ENCODE measurements around the gene ABO.
"Not testable (repeated sequence)": the region's sequence is repeated elsewhere in the genome, so short reads cannot be mapped to it uniquely, and the experiment has no call there.

Gene ABO

DNA sequence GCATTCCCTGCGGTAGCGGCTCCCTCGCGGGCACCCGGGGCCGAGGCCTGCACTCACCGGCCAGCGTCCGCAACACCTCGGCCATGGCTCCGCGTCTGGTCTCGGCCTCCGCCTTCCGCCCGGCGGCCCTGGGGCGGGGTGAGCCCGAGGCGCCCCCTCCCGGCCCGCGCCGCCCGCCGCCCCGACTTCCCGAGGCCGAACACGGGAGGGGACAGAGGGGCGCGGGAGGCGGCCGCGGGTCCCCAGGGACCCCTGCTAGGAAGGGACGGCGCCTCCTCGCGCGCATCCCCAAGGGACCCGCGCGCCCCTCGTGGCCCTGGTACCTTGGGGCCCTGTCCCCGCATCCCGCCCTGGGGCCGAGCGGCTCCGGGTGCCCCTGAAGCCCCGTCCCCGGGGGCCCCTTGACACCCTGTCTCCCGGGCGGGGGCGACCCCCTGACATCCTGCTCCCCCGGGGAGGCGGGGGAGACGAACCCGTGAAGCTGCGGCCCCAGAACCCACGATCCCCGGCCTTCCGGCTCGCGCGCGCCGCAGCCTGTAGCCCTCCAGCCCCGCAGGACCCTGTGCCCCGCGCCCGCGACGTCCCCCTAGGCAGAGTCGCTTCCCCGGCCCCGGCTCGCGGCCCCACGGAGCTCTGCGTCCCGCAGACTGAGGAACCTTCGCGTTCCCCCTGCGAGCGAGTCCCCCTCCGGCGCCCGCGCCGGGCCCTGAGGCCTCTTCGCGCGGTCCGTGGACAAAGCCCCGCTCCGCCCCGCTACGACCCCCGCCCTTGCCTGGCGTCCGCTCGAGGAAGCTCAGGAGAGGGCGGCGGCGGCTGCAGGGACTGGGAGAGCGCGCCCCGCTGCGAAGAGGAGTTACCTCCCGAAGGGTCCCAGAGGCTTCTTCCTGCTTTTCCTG lies at the start of gene ABO:
TSS of gene ABO (minus strand) at position 97 of the 896 bp plus-strand sequence.
- FAIRE-seq: no peak
- no peak for DNase-seq (ENCODE audit: insufficient read length, low spot score)
- TF ChIP-seq POLR2A (IDR thresholded peaks at IDR 0.05; ENCODE audit: low read depth, low read length): no peak

DNA sequence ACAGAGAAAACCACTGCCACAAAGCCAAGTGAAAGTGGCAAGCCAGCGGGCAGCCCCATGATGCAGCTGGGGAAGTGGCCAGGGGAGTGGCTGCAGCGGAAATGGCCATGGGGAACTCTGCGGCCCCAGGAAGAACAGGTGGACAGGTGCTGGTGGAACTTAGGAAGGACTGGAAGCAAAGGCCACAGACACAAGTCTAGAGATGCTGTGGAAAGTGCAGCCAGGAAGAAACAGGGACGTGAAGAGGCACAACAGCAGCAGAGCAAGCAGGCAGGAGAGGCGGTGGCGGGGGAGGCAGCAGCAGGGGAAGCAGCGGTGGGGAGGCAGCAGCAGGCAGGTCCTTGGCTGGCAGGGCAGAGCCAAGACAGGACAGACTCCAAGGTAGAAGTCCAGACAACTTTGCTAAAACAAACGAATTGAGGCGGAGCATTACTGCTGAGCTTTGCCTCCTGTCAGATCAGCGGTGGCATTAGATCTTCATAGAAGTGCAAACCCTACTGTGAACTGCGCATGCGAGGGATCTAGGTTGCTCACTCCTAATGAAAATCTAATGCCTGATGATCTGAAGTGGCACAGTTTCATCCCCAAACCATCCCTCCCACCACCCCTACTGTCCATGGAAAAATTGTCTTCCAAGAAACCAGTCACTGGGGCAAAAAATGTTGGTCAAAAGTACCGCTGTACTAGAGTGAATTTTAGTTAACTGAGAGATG lies 49.1 kb upstream of the ABO start:
- no peak for TF ChIP-seq POLR2A (IDR thresholded peaks at IDR 0.05; ENCODE audit: low read depth, low read length)
- FAIRE-seq (no peak), DNase-seq (ENCODE audit: insufficient read length, low spot score) (no peak)

DNA sequence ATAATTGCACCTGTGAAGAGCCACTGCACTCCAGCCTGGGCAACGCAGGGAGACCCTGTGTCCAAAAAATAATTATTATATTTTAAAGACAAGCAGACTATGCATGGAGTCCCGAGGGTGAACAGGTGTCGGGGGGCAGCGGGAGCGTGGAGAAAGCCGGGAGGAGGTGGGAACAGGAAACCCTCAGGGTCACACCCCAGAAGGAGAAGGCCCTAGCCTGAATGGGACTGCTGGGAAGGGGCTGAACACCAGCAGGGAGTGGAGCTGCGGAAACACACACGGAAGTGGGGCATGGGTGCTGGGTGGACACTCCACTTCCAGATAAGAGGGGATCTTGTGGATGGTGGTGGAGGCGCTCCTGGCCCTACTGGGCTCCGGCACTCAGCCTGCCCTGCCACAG lies 48.2 kb upstream of the ABO start:
- FAIRE-seq (no peak), DNase-seq (ENCODE audit: insufficient read length, low spot score) (no peak)
- no peak for TF ChIP-seq POLR2A (IDR thresholded peaks at IDR 0.05; ENCODE audit: low read depth, low read length)

DNA sequence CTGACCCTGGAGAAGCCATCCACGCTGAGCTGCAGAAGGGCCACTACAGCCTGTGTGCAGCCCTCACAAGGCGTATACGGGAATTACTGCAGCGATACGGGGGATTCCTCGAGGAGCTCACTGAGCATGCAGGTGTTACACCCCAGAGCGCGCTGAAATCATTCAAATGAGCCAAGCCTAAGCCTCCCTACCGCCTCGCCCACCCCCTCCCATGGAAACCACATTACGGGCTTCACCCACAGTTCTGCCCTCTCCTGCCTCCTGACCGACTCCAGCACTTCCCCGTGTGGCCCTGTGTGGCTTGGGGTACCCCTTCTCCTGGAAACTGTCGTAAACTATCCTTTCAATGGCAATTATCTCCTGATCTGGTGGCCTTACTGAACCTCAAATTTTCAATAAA lies 47.7 kb upstream of the ABO start:
- no peak for DNase-seq (ENCODE audit: insufficient read length, low spot score)
- no peak for TF ChIP-seq POLR2A (IDR thresholded peaks at IDR 0.05; ENCODE audit: low read depth, low read length)
- FAIRE-seq: no peak

DNA sequence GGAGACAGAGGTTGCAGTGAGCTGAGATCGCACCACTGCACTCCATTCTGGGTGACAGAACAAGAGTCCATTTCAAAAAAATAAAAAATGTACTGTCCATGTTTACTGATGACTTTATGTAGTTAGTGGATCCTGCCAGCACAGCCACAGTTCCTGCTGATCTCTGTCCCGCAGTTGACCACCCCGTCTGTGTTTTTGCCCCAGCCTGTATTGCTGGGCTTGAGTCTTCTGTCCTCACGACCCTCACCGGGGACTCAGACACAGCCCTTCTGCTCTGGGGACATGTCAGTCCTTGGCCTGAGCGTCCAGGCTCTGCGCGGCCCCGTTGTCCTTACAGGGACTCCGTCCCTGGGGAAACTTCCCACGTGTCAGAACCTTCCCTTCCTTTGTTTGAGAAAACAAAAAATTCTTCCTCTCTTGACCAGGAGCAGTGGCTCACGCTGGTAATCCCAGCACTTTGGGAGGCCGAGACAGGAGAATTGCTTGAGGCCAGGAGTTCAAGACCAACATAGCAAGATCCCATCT lies 46.5 kb upstream of the ABO start:
- no peak for TF ChIP-seq POLR2A (IDR thresholded peaks at IDR 0.05; ENCODE audit: low read depth, low read length)
- DNase-seq (ENCODE audit: insufficient read length, low spot score) (no peak), FAIRE-seq (no peak)

DNA sequence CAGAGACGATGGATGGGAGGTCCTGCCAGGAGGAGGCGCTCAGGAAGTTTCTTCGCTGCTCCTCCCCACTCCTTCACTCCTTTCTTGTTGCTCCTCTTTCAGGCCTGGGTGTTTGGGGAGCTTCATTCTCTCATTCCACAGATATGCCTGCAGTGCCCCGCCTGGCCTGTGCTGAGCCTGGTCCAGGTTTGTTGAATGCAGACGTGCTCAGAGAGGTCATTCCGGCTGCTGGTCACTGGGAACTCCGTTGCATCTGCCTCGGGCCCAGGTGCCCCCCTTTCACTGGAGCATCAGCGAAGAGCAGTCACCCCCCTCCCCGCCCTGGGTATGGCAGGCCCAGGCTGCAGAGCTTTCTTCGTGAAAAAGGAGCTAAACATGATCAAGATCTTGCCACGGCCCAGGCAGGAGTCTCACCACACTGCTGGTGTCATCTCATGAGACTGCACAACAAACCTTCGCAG lies 45.5 kb upstream of the ABO start:
- no peak for TF ChIP-seq POLR2A (IDR thresholded peaks at IDR 0.05; ENCODE audit: low read depth, low read length)
- no peak for FAIRE-seq
- no peak for DNase-seq (ENCODE audit: insufficient read length, low spot score)

DNA sequence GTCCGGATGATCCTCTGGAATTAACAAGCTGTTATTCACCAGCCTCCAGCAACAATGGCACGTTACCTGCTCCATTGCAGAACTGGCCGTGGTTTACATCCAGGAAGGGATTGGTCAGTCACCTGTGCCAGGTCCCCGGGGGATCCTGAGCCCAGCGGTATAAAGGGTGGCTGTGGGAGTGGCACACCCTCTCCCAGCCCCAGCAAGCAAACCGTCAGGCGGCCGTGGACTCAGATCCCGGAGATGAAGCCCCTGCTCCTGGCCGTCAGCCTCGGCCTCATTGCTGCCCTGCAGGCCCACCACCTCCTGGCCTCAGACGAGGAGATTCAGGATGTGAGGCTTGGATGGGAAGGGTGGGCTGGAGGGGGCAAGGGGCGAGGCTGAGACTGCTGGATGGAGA lies 42.5 kb upstream of the ABO start:
- not testable (repeated sequence) for DNase-seq (ENCODE audit: insufficient read length, low spot score); FAIRE-seq

DNA sequence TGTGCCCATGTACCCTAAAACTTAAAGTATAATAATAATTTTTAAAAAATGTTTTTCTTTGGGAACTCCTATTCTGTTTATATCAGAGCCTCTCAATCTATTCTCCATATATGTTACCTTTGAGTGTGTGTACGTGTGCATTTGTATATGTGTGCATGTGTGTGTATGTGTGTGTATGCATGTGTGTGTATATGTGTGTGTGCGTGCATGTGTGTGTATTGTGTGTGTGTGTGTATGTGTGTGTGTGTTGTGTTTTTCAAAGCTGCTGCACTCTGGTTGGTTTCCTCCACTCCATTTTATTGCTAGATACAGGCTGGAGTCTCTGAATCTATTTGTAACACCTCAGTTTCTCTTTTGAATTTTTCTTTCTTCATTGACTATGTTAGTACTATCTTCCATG lies 41.0 kb upstream of the ABO start:
- no peak for DNase-seq (ENCODE audit: insufficient read length, low spot score)
- FAIRE-seq: no peak
- TF ChIP-seq POLR2A (IDR thresholded peaks at IDR 0.05; ENCODE audit: low read depth, low read length): no peak

DNA sequence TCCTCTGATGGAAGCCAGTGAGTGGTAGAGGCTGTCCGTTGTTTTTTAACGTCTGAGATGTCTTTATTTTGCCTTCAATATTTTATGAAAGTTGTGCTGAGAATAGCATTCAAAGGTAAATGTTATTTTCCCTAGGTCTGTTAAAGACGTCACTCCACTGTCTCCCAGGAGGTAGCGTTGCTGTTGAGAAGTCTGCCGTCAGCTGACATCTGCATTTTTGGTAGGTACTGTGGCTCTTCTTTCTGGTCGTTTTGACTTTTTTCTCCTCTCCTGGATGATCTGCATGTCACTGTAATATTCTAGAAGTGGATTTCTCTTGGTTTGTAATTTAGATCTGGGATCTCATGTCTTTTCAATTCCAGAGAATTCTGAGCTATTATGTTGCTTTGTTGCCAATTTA lies 34.6 kb upstream of the ABO start:
- no peak for FAIRE-seq
- DNase-seq (ENCODE audit: insufficient read length, low spot score): no peak
- TF ChIP-seq POLR2A (IDR thresholded peaks at IDR 0.05; ENCODE audit: low read depth, low read length): no peak

DNA sequence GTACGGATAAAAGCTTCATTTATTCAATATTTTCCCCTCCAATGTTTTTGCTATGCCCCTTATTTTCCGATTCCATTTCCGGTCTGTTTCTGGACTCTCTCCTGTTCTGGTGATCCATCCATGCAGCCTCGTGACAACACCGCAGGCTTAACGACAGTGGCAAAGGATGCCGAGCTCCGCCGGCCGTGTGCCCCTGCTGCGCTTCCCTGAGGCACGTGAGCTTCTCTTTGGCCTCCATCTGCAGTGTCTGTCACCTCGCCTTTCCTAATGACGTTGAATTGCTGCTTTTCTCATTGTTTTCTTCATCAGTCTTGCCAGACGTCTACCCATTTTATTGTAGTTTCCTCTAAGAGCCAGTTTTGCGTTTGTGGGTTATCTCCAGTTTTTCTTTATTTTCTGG lies 32.3 kb upstream of the ABO start:
- DNase-seq (ENCODE audit: insufficient read length, low spot score) (no peak), FAIRE-seq (no peak)
- no peak for TF ChIP-seq POLR2A (IDR thresholded peaks at IDR 0.05; ENCODE audit: low read depth, low read length)

DNA sequence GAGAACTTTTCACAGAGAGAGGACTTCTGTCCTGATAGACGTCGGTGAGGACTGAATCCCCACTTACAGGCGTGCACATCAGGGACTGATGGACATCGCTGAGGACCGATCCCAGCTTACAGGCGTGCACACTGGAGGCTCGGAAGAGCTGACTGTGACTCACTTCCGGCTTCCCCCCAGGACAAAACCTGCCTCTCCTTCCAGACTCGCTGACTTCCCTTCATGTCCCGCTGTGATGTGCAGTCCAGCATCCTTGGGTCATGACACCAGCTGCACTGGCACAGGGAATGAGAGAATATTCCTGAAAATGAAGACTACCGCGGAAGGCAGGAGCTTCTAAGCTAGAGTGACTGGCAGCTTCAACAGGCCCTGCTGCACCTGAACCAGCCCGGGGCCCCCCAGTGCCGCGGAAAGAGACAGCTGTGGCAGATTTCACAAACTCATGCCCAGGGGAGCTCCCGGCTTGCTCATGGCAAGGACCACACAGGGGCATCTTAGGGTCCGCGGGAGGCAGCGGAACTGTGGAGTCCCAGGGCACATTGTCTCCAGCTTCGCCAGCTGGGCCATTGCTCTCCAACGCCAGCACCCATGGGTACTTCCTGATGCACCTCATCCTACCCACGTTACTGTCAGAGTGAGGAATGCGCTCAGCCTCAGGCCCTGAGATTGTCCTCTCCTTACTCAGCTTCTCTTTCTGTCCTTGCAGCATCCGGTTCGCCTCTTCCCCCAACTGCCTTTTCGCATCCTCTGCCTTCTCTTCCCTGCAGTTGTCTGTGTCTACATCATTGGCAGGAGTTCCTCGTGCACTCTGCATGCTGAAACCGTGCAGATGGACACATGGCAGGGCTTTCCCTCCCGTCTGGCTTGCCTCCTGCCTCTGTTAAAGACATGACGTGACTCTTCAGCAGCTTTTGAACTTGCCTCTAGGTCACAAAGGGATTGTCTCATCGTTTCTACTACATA lies 31.5 kb upstream of the ABO start:
- DNase-seq (ENCODE audit: insufficient read length, low spot score) (peak; percentile 58), FAIRE-seq (peak; percentile 11)
- TF ChIP-seq POLR2A (IDR thresholded peaks at IDR 0.05; ENCODE audit: low read depth, low read length): no peak

DNA sequence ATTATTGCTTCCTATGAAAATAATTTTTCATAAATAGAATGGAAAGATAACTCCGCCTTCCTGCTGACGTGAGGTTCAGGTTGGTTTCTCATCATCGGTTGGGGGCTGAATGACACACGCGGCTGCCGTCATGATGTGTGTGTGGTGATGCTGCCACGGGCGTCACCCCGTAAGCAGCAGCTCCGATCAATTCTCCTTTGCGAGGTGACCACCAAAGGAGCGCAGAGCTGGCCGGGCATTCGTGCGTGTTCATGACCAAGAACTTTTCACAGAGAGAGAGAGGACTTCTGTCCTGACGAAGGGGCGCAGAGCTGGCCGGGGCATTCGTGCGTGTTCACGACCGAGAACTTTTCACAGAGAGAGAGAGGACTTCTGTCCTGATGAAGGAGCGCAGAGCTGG lies 30.7 kb upstream of the ABO start:
- DNase-seq (ENCODE audit: insufficient read length, low spot score) (no peak), FAIRE-seq (no peak)
- TF ChIP-seq POLR2A (IDR thresholded peaks at IDR 0.05; ENCODE audit: low read depth, low read length): no peak

DNA sequence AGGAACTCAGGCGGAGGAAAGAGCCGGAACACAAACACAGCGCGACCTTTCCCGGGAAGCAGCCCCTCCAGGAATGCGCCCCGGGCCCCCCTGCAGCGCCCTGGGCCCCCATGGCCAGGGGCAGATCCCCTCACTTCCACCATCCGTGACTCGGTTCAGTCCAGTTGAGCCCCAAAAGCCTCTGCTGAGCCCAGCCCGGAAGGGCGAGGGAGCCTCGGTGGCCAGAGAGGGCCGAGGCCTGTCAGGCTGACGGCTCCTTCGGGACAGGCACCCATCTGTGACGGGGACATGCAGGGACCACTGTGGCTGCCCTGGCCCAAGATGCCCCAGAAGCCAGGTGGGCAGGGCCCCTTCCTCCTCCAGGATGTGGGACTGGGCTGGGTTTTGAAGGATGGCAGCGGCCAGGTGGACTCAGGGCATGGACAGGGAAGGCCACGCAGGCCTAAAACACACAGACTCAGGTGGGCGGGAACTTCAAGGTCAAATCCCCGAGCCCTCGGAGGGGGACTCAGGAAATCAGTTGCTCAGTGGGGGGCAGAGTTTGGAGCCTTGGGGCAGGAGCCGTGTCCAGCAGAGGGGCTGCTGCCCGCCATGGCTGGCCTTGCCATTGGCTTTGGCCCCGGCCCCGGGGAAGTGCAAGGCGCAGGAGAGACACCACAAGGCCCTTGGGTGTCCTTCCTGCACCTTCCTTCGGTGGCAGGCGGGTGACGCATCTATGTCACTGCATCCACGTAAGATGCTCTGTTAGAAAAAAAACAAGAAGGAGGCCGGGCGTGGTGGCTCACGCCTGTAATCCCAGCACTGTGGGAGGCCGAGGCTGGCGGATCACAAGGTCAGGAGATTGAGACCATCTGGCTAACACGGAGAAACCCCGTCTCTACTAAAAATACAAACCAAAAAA lies 29.7 kb upstream of the ABO start:
- no peak for DNase-seq (ENCODE audit: insufficient read length, low spot score)
- no peak for TF ChIP-seq POLR2A (IDR thresholded peaks at IDR 0.05; ENCODE audit: low read depth, low read length)
- no peak for FAIRE-seq
